WERI-Rb-1 (cell line): ENCODE results near the gene RFTN1.

Experiments
- DNase-seq: peaks from one replicate; pipeline ENCODE4 v3.0.0-alpha.2; 2020
- H3K27ac ChIP-seq: fragments of 250-450 bp; sonication (Bioruptor Pico); 2 replicates; pipeline ENCODE4 v1.5.1; 2020; ENCODE audit warnings: mild to moderate bottlenecking, moderate library complexity
- H3K27me3 ChIP-seq: fragments of 250-450 bp; sonication (Bioruptor Pico); 2 replicates; pipeline ENCODE4 v1.5.1; 2021; ENCODE audit warnings: mild to moderate bottlenecking, low read depth, moderate library complexity; ENCODE audit not compliant: insufficient read depth, severe bottlenecking
- H3K36me3 ChIP-seq: fragments of 250-450 bp; sonication (Bioruptor Pico); 2 replicates; pipeline ENCODE4 v1.5.1; 2020; ENCODE audit warnings: mild to moderate bottlenecking, moderate library complexity
- H3K4me3 ChIP-seq: 2 replicates; pipeline ENCODE4 v1.5.1; 2011; ENCODE audit warnings: low read depth, mild to moderate bottlenecking, control low read depth, low read length
- H3K9me3 ChIP-seq: fragments of 250-450 bp; sonication (Bioruptor Pico); 2 replicates; pipeline ENCODE4 v1.5.1; 2021; ENCODE audit warnings: mild to moderate bottlenecking, moderate library complexity; ENCODE audit not compliant: severe bottlenecking
- CTCF ChIP-seq: IDR thresholded peaks from 2 replicates; pipeline ENCODE4 v1.5.1; 2011; ENCODE audit warnings: low read depth, mild to moderate bottlenecking, control low read depth, inconsistent platforms, low read length

Gene RFTN1

GRCh38 chr3:16369885-16370284 is 143.6 kb downstream of the RFTN1 start:
- no peak for TF ChIP-seq CTCF
- no peaks in the 10 kb centered on the region for H3K27me3 ChIP-seq
- no peak overlapping the region for H3K27ac ChIP-seq
- H3K9me3 ChIP-seq = no peaks in the 10 kb centered on the region
- no peak overlapping the region for H3K4me3 ChIP-seq
- DNase-seq = no peak
- H3K36me3 ChIP-seq = no peaks in the 10 kb centered on the region

- Histone ChIP-seq H3K9me3 (no peaks in the 10 kb centered on the region), H3K27ac (no peak overlapping the region), H3K36me3 (no peaks in the 10 kb centered on the region), H3K4me3 (no peak overlapping the region), H3K27me3 (no peaks in the 10 kb centered on the region)
- no peak for DNase-seq
- no peak for TF ChIP-seq CTCF
These were observed 144.2 kb downstream of the RFTN1 start for GRCh38 chr3:16369276-16369675.

- DNase-seq = no peak
- Histone ChIP-seq H3K4me3 (no peak overlapping the region), H3K36me3 (no peaks in the 10 kb centered on the region), H3K9me3 (no peaks in the 10 kb centered on the region), H3K27me3 (no peaks in the 10 kb centered on the region), H3K27ac (no peak overlapping the region)
- TF ChIP-seq CTCF = no peak
These were observed 146.9 kb downstream of the RFTN1 start for GRCh38 chr3:16366581-16366980.

- Histone ChIP-seq H3K4me3 (no peak overlapping the region), H3K27me3 (no peaks in the 10 kb centered on the region), H3K36me3 (no peaks in the 10 kb centered on the region), H3K27ac (no peak overlapping the region), H3K9me3 (no peaks in the 10 kb centered on the region)
- TF ChIP-seq CTCF = no peak
- DNase-seq = no peak
These were observed 147.9 kb downstream of the RFTN1 start for GRCh38 chr3:16365491-16366128.

- DNase-seq = no peak
- Histone ChIP-seq H3K27ac (no peak overlapping the region), H3K9me3 (no peaks in the 10 kb centered on the region), H3K36me3 (no peaks in the 10 kb centered on the region), H3K27me3 (no peaks in the 10 kb centered on the region), H3K4me3 (no peak overlapping the region)
- TF ChIP-seq CTCF = no peak
These were observed 148.5 kb downstream of the RFTN1 start for GRCh38 chr3:16364963-16365362.

- no peaks in the 10 kb centered on the region for H3K9me3 ChIP-seq
- H3K36me3 ChIP-seq = no peaks in the 10 kb centered on the region
- H3K27me3 ChIP-seq = no peaks in the 10 kb centered on the region
- no peak for TF ChIP-seq CTCF
- H3K4me3 ChIP-seq = no peak overlapping the region
- no peak overlapping the region for H3K27ac ChIP-seq
- DNase-seq = no peak
These were observed 149.2 kb downstream of the RFTN1 start for GRCh38 chr3:16364323-16364722.
